Measurements from ENCODE around the gene XAF1.
"Not testable (repeated sequence)": the region's sequence is repeated elsewhere in the genome, so short reads cannot be mapped to it uniquely, and the experiment has no call there.

The XAF1 gene

DNA sequence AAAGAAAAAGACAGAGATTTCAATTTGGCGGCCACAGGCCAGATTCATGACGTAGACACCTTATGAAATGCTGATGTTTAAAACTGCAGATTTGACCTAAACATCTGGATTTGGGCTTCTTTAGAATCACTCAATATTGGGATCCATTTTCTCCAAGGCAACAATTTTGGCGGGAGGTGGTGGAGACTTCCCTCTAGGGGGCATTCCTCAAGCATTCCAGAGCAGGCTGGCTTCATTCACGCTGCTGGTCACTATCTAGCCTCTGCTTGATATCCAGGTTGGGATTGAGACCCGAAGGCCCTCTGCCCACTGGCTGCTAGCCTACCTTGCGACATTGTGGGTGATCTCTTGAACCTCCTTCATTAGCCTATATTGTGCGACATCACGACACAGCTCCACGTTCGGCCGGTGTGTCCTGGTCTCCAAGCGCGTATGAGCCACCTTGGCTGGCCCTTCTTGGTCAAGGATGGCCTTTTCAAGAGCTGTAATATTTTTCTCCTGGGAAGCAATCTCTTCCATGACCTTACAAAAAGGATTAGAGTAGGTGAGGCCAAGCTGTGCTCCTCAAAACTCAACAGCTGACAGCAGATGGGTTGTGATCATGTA, 44.7 kb downstream of the XAF1 start:
- peak in 1 of 4 experiments; percentile 57 for DNase-seq

GRCh38 chr17:6811510-6811909, 55.7 kb downstream of the XAF1 start:
- no peak for DNase-seq

- DNase-seq: no peak
Observed at GRCh38 chr17:6812295-6812694, 56.4 kb downstream of the XAF1 start.

GRCh38 chr17:6815775-6816174, 59.9 kb downstream of the XAF1 start:
- DNase-seq: no peak

DNA sequence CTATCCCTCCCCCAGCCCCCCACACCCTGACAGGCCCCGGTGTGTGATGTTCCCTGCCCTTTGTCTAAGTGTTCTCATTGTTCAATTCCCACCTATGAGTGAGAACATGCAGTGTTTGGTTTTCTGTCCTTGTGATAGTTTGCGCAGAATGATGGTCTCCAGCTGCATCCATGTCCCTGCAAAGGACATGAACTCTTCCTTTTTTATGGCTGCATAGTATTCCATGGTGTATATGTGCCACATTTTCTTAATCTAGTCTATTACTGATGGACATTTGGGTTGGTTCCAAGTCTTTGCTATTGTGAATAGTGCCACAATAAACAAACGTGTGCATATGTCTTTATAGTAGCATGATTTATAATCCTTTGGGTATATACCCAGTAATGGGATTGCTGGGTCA, 60.5 kb downstream of the XAF1 start:
- not testable (repeated sequence) for DNase-seq

DNA sequence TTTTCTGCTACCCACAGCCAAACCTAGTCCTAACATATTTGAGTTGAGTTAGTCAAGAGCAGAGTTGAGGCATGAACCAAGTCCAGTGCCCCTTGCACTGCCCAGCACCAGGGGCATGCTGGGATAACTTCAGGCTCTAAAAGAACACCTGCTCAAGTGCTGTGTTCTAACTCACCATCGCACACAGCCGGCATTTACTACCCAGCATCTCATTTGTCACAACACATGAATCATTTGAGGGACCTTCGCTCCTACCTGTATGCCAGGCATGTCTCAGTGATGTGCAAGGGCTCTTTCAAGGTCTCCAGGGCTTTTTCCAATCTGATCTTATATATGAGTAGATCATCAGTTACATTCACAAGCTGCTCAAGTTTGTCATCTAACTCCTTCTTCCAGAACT, 63.1 kb downstream of the XAF1 start:
- DNase-seq: no peak

- peak in 2 of 4 experiments; percentile 11 to 31 for DNase-seq
Observed at GRCh38 chr17:6823011-6823442, 67.2 kb downstream of the XAF1 start.
